Aorta (tissue), 5 donors: Measurements from ENCODE around the gene TLE4. TPM values are rescaled to one million over a fixed set of nuclear protein-coding genes. Genes with fewer than 3 reads are reported as not detected.

Experiments used
- ATAC-seq: fragments of 200-7000 bp; cut with Tn5 transposase; one replicate; pipeline ENCODE4 v1.9.1; 2022; ENCODE audit warnings: moderate library complexity; ENCODE audit not compliant: low FRiP score
- DNase-seq, 2 donors: peaks; one replicate each; pipeline ENCODE4 v3.0.0-alpha.2; 2020
- H3K27ac ChIP-seq, 2 donors: one replicate each; pipeline ENCODE4 v1.5.1; 2013; ENCODE audit warnings: low read length in 2 of 2, mild to moderate bottlenecking in 2 of 2, moderate library complexity in 2 of 2, control low read depth in 1 of 2, inconsistent platforms in 1 of 2, low read depth in 1 of 2
- H3K27me3 ChIP-seq, 2 donors: one replicate each; pipeline ENCODE4 v1.6.1; 2013; ENCODE audit warnings: control low read depth in 1 of 2, low read length in 1 of 2, mild to moderate bottlenecking in 1 of 2, moderate library complexity in 1 of 2; ENCODE audit not compliant: insufficient read depth in 2 of 2, control insufficient read depth in 1 of 2
- H3K36me3 ChIP-seq, 2 donors: one replicate each; pipeline ENCODE4 v1.6.1; 2013; ENCODE audit warnings: control low read depth in 1 of 2, low read length in 1 of 2, mild to moderate bottlenecking in 1 of 2; ENCODE audit not compliant: insufficient read depth in 2 of 2, control insufficient read depth in 1 of 2
- H3K4me1 ChIP-seq, 2 donors: one replicate each; pipeline ENCODE4 v1.6.1; 2013; ENCODE audit warnings: low read length in 2 of 2, control low read depth in 1 of 2, mild to moderate bottlenecking in 1 of 2, moderate library complexity in 1 of 2; ENCODE audit not compliant: insufficient read depth in 2 of 2, control insufficient read depth in 1 of 2
- H3K4me3 ChIP-seq, 2 donors: one replicate each; pipeline ENCODE4 v1.5.1; 2013; ENCODE audit warnings: low read length in 2 of 2, control low read depth in 1 of 2, mild to moderate bottlenecking in 1 of 2
- H3K9me3 ChIP-seq: one replicate; pipeline ENCODE4 v1.6.1; 2013; ENCODE audit warnings: mild to moderate bottlenecking, low read length; ENCODE audit not compliant: control insufficient read depth
- WGBS, 2 donors: extraction: QIAGEN DNeasy Blood & Tissue Kit; methylation state at CpG; one replicate each; pipeline ENCODE4 v1.1.7; 2013; 5-methylcytosine and 5-hydroxymethylcytosine counted together
- intact Hi-C, 2 donors: fragments of 100-400 bp; cut with DNase I; formaldehyde crosslinking; loops; one replicate each; pipeline versions ENCODE4 v1.14.2 to v1.15.0; 2022
- polyA plus RNA-seq, 2 donors: library from polyadenylated mRNA; stranded (reverse); fragments of 200-250 nt; gene quantifications; one replicate each; pipeline ENCODE4 v1.2.3, GENCODE V29; 2013
- total RNA-seq, 2 donors: library from RNA; stranded (reverse); fragmentation: NEBNext Ultra II Directional; extraction: Animal tissue kit (Norgen Biotek cat#: 25700); gene quantifications; one replicate each; pipeline ENCODE4 v1.2.1, GENCODE V29; 2021
- donor health status: healthy with polysubstance abuse.
- donor health status: Bipolar disorder and iron deficiency.
- donor health status: DM: no; HTN: no; CAD: no.
- donor health status: DM: no; HTN: no; CAD: no.
- donor health status: DM: yes; HTN: yes; CAD: no.

Gene TLE4
- total and polyA plus RNA-seq, 4 donors = 6.0 to 38.3 (median 22.3) TPM

DNA sequence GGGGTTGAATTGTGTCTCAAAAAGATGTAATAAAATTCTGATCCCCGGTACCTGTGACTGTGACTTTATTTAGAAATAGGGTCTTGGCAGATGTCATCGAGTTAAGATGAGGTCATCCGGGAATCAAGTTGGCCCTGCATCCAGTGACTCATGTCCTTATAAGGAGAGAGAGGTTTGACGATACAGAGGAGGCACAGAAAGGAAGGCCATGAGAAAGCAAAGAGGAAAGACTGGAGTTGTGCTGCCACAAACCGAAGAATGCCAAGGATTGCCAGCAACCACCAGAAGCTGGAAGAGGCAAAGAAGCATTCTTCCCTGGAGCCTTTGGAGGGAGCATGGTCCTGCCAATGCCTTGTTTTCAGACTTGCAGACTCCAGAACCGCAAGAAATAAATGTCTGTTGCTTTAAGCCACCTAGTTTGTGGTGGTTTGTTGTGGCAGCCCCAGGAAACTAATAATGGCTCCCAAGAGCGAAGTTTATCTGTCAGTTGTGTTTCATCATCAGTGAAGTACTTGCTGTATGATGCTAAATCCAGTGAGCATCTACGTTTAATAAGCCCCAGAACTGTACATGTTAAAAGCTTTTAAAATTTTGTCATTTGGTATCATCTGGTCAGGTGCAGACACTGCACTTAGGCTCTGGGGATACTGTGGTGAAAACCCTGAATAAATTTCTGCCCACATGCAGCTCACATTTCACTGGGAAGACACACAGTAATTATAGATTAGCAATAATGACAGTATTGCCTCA is 114.8 kb downstream of the TLE4 start:
- no peak overlapping the region for H3K4me3 ChIP-seq
- peak; percentile 80 for ATAC-seq
- H3K27me3 ChIP-seq = no peaks in the 10 kb centered on the region
- 14 to 17% methylated on average over 8 of the region's 8 CpGs for WGBS, 2 donors
- no peaks in the 10 kb centered on the region for H3K9me3 ChIP-seq
- H3K4me1 ChIP-seq = peaks cover 4 to 5% of the 10 kb centered on the region in 2 donors
- DNase-seq = peak in 1 of 2 donors; percentile 62
- H3K36me3 ChIP-seq = no peaks in the 10 kb centered on the region
- intact Hi-C loops = loop anchor here (10.0 kb wide), 2 partner anchors 112 to 378 kb away; partner anchors contain the start of gene TLE4 (in 1 of the 2)
- H3K27ac ChIP-seq = peak overlapping the region in 1 of 2 donors; percentile 91

DNA sequence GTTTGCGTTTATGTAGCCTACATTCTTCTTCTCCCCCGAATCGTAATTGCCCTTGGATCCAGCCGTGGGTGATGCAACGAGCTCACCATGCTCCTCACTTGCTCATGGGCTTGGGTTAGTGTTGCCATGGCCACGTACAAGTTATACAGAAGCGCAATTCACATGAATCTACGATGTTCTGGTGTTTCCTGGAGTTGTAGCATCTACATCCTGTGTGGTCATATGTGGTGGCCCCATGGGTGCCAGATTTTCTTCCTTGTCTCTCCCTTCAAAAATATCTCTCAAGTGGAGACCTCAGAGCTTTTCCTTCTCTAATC is 115.3 kb downstream of the TLE4 start:
- no peaks in the 10 kb centered on the region for H3K36me3 ChIP-seq
- no peaks in the 10 kb centered on the region for H3K27me3 ChIP-seq
- H3K27ac ChIP-seq = no peak overlapping the region
- WGBS, 2 donors = 94 to 95% methylated on average over 8 of the region's 8 CpGs
- no peak for DNase-seq
- peak; percentile 36 for ATAC-seq
- peaks cover 4 to 5% of the 10 kb centered on the region in 2 donors for H3K4me1 ChIP-seq
- no peaks in the 10 kb centered on the region for H3K9me3 ChIP-seq
- no peak overlapping the region for H3K4me3 ChIP-seq
- intact Hi-C loops = loop anchor here (10.0 kb wide), 2 partner anchors 112 to 378 kb away; partner anchors contain the start of gene TLE4 (in 1 of the 2)

DNA sequence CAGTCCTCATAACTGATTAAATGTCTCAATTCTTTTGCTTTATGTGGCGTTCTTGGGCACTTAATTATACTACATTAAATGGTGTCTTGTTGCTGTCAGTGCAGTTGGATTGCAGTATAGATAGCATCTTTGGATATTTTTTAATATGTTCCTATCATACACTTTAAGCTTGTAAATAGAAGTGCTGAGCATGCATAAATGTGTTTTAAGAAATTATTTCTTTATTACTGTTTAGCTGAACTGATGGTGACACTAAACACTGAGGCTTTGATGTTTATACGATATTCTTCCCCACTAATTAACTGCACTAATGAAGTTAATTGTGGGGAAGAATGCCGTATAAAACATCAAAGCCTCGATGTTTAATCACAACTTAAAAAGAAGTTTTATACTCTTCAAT is 116.6 kb downstream of the TLE4 start:
- Histone ChIP-seq H3K4me3 (no peak overlapping the region), H3K36me3 (no peaks in the 10 kb centered on the region), H3K9me3 (no peaks in the 10 kb centered on the region), H3K27ac (no peak overlapping the region), H3K4me1 (peaks cover 0 to 4% of the 10 kb centered on the region in 2 donors), H3K27me3 (no peaks in the 10 kb centered on the region)
- WGBS, 2 donors = 92 to 96% methylated on average over 4 of the region's 4 CpGs
- DNase-seq (no peak), ATAC-seq (no peak)
- intact Hi-C loops = loop anchor here (10.0 kb wide), 2 partner anchors 114 to 376 kb away; partner anchors contain the start of gene TLE4 (in 1 of the 2)

DNA sequence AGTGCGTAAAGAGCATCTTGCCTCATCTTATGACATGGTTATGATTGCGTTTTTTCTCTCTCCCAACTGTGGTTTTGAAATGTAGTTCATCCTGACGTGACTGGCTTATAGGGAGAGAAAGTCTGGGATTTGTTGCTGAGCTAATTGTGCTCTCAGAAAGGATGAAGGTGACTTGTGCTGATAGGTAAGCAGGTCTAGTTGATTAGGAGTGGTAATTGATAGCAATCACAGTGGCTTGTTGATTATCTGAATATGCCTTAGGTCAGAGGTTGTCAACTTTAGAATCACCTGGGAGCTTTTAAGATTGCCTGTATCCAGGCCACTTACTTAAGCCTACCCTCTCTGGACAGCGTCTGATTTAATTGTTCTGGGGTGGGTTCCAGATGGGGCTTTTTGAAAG is 117.8 kb downstream of the TLE4 start:
- intact Hi-C loops = loop anchor here (10.0 kb wide), 2 partner anchors 115 to 375 kb away; partner anchors contain the start of gene TLE4 (in 1 of the 2)
- no peak overlapping the region for H3K27ac ChIP-seq
- ATAC-seq = no peak

DNA sequence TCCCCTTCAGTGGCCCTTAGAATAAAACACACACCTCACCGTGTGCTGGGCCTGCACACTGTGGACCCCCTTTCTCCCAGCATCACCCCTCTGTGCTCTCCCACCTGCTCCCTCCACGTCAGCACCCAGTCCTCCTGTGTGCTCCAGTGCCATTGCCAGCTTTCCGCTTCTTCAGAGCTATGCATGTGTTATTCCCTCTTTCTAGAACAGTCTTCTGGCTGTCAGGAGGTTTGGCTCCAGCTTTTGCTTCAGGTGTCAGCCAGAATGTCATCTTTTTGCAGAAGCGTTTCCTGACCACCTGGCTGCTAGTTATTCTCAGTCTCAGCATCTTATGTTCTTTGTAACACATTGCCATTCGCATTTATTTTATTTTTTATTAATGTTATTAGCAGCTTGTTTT is 119.7 kb downstream of the TLE4 start:
- Histone ChIP-seq H3K4me3 (no peak overlapping the region), H3K27ac (no peak overlapping the region), H3K9me3 (no peaks in the 10 kb centered on the region), H3K27me3 (no peaks in the 10 kb centered on the region), H3K36me3 (no peaks in the 10 kb centered on the region), H3K4me1 (peaks cover 0 to 4% of the 10 kb centered on the region in 2 donors)
- 98 to 100% methylated on average over 5 of the region's 5 CpGs for WGBS, 2 donors
- ATAC-seq = no peak
- intact Hi-C loops = no loop called here
- DNase-seq = no peak

More for the DNA sequence above, 117.8 kb downstream of the TLE4 start:
- no peaks in the 10 kb centered on the region for H3K9me3 ChIP-seq
- no peaks in the 10 kb centered on the region for H3K36me3 ChIP-seq
- no peak overlapping the region for H3K4me3 ChIP-seq
- DNase-seq = no peak
- WGBS, 2 donors = 98 to 99% methylated on average over 4 of the region's 4 CpGs
- peaks cover 0 to 4% of the 10 kb centered on the region in 2 donors for H3K4me1 ChIP-seq
- H3K27me3 ChIP-seq = no peaks in the 10 kb centered on the region

DNA sequence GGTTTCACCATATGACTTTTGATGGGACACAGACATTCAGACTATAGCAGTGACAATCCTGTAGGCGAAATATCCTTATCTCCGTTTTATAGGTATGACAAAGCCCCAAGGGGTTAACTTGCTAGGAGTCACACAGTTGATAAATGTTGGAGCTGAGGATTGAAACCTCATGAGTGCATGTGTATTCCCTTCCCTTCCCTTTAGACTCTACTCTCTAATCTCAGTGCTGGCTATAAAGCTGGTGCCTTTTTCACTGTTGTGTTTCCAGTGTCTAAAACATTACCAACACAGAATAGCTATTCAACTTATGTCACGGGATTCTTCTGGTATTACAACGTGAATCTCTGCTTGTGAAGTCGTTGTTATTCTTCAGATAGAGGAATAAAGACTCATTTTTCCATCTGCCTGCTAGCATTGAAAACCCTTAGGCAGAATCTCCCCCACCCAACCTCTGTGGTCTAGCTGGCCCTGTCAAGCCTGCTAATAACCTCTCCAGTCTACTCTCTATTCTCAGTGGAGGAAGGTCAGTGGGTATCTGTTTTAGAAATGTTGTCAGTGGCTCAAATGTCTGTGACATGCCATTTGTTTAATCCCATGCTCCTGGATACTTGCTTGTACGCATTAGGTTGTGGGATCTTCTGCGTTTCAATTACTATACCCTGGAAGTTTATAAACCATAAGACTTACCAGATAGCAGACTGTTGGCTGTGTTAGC is 121.2 kb downstream of the TLE4 start:
- H3K27me3 ChIP-seq = no peaks in the 10 kb centered on the region
- 62 to 73% methylated on average over 7 of the region's 7 CpGs for WGBS, 2 donors
- H3K36me3 ChIP-seq = no peaks in the 10 kb centered on the region
- DNase-seq = no peak
- no peak for ATAC-seq
- no peak overlapping the region for H3K27ac ChIP-seq
- H3K9me3 ChIP-seq = no peaks in the 10 kb centered on the region
- H3K4me1 ChIP-seq = no peaks in the 10 kb centered on the region
- no peak overlapping the region for H3K4me3 ChIP-seq
- intact Hi-C loops = no loop called here

DNA sequence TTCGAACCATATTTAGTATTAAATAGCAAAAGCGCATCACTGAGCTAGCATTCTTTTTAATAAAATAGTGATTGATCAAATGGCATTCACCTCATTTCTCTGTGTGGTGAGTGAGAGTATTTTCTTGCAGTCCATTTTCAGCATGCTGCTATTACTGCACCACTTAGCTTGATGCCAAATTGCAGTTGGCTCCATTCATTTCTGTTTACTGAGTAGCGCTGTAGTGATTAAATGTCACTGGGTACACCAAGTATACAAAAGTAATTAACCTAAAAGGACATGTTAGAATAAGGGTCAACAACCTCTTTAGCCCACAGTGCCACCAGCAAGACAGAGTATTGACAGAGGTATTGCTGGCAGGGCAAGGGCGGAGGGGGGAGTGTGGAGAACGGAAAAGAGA is 122.0 kb downstream of the TLE4 start:
- H3K27ac ChIP-seq = no peak overlapping the region
- intact Hi-C loops = no loop called here
- no peaks in the 10 kb centered on the region for H3K4me1 ChIP-seq
- no peaks in the 10 kb centered on the region for H3K36me3 ChIP-seq
- whole genome bisulfite sequencing, 2 donors = 96 to 99% methylated on average over 5 of the region's 5 CpGs
- ATAC-seq (no peak), DNase-seq (no peak)
- H3K9me3 ChIP-seq = no peaks in the 10 kb centered on the region
- no peaks in the 10 kb centered on the region for H3K27me3 ChIP-seq
- no peak overlapping the region for H3K4me3 ChIP-seq

DNA sequence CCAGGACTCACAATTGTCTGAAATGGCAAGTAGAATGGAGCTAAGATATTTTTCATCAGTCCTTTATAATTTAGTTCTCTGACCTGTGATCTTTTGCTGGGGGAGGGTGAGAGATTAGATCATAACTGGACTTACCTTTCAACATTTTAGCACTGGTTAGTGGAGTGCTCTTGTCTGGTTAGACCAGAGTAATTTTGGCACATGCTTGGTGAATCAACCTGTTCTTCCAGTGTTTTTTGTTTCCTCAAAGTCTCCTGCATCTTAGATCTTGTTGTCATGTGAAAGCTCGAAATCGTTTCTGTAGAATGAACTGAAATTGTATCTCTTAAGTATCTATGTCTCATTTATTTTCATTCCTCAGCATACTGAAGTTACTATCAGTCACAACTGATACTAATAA is 122.4 kb downstream of the TLE4 start:
- ATAC-seq (no peak), DNase-seq (no peak)
- 85 to 90% methylated on average over 2 of the region's 2 CpGs for WGBS, 2 donors

More for the DNA sequence above, 122.4 kb downstream of the TLE4 start:
- Histone ChIP-seq H3K27me3 (no peaks in the 10 kb centered on the region), H3K9me3 (no peaks in the 10 kb centered on the region), H3K36me3 (no peaks in the 10 kb centered on the region), H3K27ac (no peak overlapping the region), H3K4me1 (no peaks in the 10 kb centered on the region), H3K4me3 (no peak overlapping the region)
- intact Hi-C loops = no loop called here
